Activated CD4-positive, alpha-beta T cell treated with anti-CD3 and anti-CD28 coated beads, Interleukin-2, amount 50 U/mL, for 16 hours (primary cell): ENCODE data around the gene CD70.
"Not testable (repeated sequence)": the region's sequence is repeated elsewhere in the genome, so short reads cannot be mapped to it uniquely, and the experiment has no call there.

ENCODE experiments used
- DNase-seq: peaks from one replicate; pipeline ENCODE4 v3.0.0-alpha.2; 2020

The CD70 gene

GRCh38 chr19:6568816-6569215 lies 22.1 kb downstream of the CD70 start:
- DNase-seq, result no peak

GRCh38 chr19:6568010-6568526 lies 22.9 kb downstream of the CD70 start:
- DNase-seq, result no peak

- not testable (repeated sequence) for DNase-seq
Observed at GRCh38 chr19:6566727-6567126, 24.2 kb downstream of the CD70 start.

- no peak for DNase-seq
Observed at GRCh38 chr19:6564393-6564792, 26.6 kb downstream of the CD70 start.

GRCh38 chr19:6562437-6562836 lies 28.5 kb downstream of the CD70 start:
- DNase-seq, result not testable (repeated sequence)

- peak; percentile 53 for DNase-seq
Observed at GRCh38 chr19:6556480-6557195, 34.3 kb downstream of the CD70 start.

GRCh38 chr19:6556043-6556449 lies 34.9 kb downstream of the CD70 start:
- DNase-seq, result no peak

- peak; percentile 53 for DNase-seq
Observed at GRCh38 chr19:6551607-6552450, 39.1 kb downstream of the CD70 start.

- DNase-seq, result no peak
Observed at GRCh38 chr19:6551091-6551490, 39.9 kb downstream of the CD70 start.

GRCh38 chr19:6550679-6551078 lies 40.3 kb downstream of the CD70 start:
- not testable (repeated sequence) for DNase-seq

- no peak for DNase-seq
Observed at GRCh38 chr19:6543866-6544347, 47.0 kb downstream of the CD70 start.

- no peak for DNase-seq
Observed at GRCh38 chr19:6540918-6541689, 49.8 kb downstream of the CD70 start.

GRCh38 chr19:6539514-6539913 lies 51.4 kb downstream of the CD70 start:
- DNase-seq, result no peak
